Adrenal gland (tissue), 5 donors: ENCODE data around the gene HAUS7.

Source experiments
- CTCF ChIP-seq, 6 experiments: fragments of 450-650 bp in 4 of 6; fragments of 200-600 bp in 2 of 6; sonication (generic) in 1 of 6; IDR thresholded peaks; 1 replicate in 5 of 6; 2 replicates in 1 of 6; pipeline versions ENCODE4 v1.5.1 to v1.8.0; 2016 to 2021; ENCODE audit warnings: antibody characterized with exemption in 6 of 6, mild to moderate bottlenecking in 2 of 6, moderate library complexity in 1 of 6
- POLR2A ChIP-seq, 2 donors: fragments of 450-650 bp; IDR thresholded peaks; one replicate each; pipeline ENCODE4 v1.6.1; 2017; ENCODE audit warnings: antibody characterized with exemption in 2 of 2, mild to moderate bottlenecking in 2 of 2, moderate library complexity in 1 of 2
- donor health status: DM: no; HTN: no; CAD: no.

GRCh38 chrX:153416781-153417450 is 53.5 kb downstream of the HAUS7 start:
- no peak for TF ChIP-seq CTCF (IDR thresholded peaks at IDR 0.05)
- TF ChIP-seq POLR2A (IDR thresholded peaks at IDR 0.05) = no peak
